CD4-positive, alpha-beta T cell treated with Interleukin-21 for 1 hour (primary cell): ENCODE measurements around the gene PHACTR3.

Experiments
- DNase-seq: peaks from one replicate; pipeline ENCODE4 v3.0.0-alpha.2; 2020

PHACTR3 gene

DNA sequence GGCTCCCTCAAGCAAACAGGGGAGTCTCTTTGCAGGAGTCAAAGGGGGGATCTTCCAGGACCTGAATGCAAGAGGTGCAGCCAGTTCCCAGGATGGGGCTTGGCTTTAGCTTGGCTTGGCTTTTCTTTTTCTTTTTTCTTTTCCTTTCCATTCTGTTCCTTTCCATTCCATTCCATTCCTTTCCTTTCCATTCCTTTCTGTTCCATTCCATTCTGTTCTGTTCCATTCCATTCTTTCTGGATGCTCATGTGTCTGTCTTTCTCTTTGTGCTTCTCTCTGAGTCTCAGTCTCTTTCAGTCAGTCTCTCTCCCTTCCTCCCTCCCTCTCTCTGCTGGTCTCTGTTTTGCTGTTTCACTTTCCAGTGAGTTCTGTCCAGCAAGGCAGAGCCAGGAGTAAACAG lies 163.3 kb downstream of the PHACTR3 start:
- no peak for DNase-seq

DNA sequence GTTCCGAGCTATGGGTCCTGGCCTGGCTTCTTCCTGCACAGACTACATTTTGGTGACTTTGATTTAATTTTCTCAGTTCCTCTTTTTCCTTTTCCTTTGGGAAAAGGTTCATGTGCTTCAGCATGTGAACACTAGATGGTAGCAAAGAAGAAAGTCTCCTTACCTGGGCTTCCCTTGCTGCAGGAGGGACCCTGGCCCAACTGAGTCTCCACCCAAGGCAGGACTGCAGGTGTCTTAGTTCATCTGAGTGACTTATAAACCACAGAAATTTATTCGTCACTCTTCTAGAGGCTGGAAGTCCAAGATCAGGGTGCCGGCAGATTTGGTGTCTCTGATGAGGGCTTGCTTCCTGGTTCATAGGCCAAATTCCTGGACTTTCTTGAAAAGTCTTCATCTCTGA lies 165.9 kb downstream of the PHACTR3 start:
- no peak for DNase-seq

DNA sequence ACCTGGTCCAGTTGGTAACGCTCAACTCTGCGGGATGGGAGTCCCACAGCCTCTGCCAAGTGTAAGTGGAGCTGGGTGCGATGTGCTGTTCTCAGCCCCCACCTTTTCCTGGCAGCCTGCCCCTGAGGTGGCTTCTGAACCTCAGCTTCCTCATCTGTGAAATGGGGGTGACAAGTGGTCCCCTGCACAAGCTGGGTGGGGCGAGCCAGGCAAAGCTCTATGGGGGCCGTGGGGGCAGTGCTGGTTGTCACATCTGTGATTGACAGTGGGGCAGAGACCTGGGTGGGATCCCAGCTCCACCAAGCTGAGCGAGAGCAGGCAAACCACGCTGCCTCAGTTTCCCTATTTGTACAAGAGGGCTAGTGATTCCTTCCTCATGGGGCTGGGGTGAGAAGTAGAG lies 166.5 kb downstream of the PHACTR3 start:
- no peak for DNase-seq

DNA sequence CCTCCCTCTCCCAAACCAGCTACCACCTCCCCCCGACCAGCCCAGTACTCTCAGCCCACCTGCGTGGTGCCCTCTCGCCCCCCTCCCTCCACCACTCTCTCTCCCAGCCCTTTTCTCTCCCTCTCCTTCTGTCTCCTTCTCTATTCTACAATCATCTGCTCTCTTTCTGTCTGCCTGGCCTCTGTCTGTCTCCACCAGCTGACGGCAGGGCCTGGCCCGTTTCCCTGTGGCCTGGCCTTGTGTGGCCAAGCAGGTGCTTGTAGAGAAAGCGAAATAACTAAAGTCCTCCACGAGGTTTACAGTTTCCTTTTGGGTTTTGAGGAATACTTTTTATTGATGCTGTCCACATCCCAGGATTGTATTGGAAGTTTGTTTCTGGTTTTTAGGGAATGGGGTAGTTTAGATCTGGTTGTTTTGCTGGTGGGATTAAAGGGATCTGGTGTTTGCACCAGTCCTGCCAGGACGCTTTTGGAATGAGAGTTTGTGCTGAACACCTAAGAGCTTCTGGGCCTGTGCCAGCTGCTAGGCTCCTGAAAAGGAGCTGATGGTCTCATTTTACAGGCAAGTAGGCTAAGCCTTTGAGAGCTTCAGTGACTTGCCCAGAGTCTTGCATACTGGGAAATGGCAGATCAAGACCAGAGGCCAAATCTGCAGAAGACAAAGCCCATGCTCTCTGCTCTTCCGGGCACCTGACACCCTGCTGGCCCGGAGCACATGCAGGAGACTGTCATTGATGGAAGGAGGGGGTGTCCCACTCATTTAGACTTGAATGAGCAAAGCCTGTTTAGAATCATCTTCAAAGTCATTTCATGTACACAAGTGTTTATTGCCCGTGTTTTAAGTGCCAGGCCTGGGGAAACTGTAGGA lies 167.4 kb downstream of the PHACTR3 start:
- no peak for DNase-seq

DNA sequence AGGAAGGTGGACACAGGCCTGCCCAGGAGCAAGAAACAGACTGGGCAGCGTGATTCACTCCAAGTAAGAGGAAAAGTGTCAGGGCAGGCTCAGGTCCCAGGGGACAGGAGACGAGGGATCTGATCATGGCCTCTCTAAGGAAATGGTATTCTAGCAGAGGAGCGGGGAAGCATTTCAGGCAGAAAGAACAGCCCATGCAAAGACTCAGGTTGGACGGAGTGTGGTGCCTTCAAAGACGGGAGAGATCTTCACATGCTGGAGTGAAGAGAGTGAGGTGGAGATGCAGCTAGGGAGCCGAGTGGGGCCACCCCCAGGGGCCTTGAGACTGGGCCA lies 168.0 kb downstream of the PHACTR3 start:
- DNase-seq = no peak

DNA sequence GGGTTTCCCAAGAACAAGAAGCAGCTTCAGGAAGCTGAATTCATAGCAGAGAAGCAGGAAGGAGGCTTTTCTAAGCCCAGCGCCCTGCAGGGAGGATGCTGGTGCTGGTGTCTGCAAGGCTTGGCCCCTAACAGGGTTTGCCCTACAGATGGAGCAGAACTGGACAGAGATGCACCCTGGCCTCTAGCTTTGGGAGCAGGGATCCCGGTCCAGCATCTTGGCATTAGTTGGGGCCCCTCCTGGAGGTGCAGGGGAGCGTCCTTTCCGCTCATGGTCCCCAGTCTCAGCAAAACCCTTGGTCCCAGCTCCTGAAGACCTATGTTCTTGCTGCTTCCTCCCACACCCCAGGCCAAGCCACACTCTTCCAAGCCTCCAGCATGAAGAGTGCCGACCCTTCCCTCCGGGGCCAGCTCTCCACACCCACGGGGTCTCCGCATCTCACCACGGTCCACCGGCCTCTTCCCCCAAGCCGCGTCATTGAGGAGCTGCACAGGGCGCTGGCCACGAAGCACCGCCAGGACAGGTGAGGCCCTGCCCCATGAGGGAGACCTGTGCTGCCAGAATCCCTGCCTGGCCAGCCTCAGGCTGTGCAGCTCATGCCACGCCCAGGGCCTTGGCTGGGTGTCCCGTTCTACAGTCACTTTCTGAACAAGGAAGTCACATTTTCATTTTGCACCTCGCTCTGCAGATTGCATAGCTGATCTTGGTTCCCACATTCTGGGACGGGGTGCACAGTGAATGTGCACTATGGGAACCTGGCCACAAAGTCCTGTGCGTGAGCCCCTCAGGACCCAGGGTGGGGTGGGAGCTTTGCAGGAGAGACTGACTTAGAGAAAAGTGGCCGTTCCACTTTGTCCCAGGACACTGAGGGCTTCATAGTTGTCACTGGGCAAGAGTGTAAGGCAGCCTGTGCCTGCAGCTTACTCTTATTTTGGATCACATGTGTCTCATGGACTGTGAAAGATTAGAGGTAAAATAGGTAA lies 168.9 kb downstream of the PHACTR3 start:
- no peak for DNase-seq

DNA sequence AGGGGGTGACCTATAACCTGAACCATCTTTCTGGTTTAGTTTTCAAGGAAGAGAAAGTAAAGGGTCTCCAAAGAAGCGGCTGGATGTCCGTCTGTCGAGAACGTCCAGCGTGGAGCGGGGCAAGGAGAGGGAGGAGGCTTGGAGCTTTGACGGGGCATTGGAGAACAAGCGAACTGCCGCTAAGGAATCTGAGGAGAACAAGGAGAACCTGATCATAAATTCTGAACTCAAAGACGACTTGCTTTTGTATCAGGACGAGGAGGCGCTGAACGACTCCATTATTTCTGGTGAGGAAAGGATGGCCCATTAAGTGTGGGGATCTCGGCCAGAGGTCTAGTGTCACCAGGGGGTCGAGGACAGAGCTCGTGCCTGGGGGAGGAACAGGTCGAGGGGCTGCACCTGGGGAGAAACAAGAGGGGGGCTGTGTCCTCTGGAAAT lies 169.9 kb downstream of the PHACTR3 start:
- DNase-seq = no peak

DNA sequence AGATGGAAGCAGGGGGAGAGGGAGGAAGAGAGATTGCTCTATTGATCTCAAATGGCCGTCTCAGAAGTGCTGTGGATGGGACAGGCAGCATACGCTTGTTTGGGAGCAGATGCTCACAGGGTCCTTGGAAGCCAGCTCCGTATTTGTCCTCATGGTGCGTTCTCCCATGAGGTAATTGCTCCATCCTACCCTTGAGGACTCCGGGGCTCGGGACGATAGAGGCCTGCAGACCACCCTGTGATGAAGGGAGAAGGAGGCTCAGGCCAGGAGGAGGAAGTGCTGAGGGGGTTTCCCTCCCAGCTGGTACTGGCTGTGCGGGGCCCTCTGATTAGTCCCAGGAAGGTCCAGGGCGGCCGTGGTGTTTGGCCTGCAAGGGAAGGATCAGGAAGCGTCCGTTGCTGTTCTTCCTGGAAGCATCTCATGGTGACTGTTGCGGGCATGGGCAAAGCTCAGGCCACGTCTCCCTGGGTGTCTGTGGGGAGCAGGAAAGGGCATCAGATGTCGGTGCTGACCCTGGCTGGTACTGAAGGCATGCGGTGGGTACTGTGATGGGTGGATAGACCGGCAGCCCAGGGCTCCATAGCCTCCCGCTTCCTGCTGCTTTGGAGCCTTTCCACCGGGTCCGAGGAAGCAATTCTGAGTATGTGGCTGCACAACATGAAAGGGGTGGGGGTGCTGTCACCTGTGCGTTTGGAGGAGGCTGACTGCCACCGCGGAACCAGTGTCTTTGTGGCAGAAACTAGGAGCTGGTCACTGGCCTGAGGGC lies 170.8 kb downstream of the PHACTR3 start:
- no peak for DNase-seq

DNA sequence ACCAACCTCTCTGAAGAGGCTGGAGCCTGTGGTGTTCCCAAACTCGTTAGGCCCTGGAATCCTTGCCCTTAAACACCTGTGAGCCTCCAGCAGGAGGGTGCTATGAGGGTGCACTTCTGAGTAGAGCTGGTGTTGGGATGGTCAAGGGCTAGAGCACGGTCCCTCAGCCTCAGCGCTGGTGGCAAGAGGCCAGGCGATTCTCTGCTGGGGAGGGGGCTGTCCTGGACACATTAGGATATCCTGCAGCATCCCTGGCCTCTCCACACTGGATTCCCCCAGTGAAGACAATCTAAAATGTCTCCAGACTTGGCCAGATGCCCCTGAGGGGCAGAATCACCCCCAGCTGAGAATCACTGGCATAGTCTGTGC lies 171.3 kb downstream of the PHACTR3 start:
- no peak for DNase-seq

DNA sequence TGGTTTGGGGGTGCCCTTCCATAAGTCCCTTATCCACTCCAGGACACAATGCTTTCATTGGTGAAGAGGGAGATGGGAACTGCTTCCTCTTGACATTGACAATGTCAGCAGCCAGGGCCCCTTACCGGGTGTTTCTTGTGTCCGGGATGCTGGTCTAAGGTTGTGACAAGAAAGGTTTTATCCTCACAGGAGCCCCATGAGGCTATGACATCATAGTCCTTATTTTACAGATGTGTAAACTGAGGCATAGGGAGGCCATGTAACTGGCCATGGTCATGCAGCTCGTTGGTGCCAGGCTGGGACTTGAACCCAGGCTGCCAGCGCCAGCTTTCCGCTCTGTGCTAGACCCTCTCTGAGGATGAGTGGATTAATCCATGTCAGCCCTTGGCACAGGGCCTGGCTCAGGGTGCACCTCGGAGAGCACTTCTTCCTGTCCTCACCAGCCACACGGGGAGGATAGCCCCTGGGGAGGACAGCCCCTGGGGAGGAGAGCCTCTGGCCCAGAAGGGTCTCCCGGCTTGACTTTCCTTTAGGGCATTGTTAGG lies 171.8 kb downstream of the PHACTR3 start:
- no peak for DNase-seq

DNA sequence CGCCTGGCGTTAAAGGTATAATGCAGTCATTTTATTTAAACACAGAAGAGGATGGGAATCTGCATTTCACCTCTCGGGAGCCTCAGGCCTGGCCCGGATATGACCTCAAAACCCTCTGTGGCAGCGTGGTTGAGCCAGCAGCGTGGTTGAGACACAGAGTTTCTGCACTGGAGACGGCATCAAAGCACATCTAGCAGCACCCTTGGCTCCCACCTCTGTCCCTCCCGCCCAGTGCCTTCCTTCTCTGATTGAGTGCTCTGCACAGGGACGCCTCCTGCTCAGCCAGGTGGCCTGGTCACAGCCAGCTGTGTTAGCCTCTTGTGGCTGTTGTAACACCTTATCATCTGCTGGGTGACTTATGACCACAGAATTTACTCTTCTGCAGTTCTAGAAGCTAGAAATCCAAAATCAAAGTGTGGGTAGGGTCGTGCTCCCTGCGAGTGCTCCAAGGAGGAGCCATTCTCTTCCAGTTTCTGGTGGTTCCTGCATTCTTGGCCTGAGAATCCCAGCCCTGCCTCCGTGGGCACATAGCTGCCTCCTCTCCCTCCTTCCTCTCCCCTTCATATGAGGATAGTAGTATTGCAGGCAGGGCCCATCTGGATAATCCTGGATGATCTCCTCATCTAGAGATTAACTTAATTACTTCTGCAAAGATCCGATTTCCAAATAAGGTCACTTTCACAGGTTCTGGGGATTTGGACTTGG lies 172.4 kb downstream of the PHACTR3 start:
- DNase-seq = no peak

DNA sequence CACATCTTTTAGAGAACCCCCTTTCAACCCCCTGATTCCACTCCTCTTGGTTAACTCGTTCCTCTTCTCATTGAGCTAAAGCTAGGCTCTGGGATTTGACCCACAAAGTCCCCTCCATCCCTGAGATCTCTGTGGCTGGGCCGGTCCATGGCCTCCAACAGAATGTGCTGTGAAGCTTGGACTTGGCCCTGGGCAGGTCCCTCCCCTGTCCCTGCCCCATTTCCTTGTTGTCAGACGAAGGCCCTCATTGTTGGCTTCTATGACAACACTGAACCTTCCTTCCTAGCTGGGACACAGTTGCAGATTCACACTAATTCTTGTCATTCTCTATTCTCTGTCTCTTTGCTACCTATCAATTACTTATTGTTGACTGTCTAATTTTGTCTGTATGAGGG lies 173.0 kb downstream of the PHACTR3 start:
- DNase-seq = no peak

DNA sequence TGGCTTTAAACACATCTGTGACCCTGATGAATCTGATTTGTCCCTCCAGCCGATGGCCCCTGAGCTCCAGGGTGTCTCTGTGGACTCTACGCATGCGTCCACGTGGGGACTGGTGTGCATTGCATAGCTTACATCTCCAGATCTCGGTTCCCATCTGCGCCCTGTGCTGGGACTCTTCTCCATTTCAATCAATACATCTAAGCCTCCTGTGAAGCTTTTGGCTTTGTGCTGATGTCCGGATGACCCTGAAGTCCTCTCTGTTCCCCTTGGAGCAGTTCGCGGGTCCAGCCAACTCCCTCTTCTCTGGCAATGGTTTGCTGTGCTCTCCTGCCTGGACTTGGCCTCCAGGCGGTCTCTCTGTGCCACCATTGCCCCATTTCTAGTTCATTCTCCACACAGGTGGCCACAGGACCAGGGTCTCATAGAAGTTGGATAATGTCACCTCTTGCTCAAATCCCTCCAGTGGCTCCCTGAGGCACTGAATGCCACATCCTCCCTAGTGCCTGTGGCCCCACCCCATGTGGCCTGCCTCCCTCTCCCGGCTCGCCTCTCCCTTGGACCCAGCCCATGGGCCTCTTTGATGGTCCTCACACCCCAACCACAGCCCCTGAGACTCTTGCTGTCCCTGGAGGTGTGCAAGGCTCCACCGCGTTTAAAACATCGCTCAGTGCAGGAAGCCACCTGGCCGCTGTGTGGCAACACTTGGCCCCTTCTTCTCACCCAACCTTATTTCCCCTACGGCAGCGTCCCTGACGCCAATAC lies 173.7 kb downstream of the PHACTR3 start:
- no peak for DNase-seq

DNA sequence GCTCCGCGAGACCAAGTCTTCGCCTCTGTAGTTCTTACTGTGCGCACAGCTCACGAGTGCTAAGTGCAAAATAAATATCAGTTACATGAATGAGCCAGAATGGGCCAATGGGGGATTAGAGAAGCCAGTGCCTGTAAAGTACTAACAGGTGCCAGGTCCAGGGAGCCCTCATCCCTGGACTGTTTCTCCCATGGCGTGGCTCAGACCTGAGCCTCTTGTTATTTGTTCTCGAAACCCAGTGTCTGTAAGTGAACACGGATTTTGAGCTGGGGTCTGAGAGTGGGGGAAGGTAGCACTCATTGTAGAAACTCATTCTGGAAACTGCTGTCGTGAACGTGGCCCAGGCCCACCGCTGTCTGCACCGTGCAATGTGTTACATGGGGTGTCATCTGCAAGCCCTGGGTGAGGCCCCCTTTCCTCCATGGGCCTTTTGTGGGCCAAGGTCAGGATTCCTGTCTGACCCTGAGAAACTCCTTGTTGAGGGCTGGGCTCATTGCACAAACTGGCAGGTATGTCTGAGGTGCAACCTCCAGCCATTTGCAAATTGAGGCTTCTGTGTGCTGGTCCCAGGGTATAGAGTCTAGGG lies 174.4 kb downstream of the PHACTR3 start:
- DNase-seq = no peak

DNA sequence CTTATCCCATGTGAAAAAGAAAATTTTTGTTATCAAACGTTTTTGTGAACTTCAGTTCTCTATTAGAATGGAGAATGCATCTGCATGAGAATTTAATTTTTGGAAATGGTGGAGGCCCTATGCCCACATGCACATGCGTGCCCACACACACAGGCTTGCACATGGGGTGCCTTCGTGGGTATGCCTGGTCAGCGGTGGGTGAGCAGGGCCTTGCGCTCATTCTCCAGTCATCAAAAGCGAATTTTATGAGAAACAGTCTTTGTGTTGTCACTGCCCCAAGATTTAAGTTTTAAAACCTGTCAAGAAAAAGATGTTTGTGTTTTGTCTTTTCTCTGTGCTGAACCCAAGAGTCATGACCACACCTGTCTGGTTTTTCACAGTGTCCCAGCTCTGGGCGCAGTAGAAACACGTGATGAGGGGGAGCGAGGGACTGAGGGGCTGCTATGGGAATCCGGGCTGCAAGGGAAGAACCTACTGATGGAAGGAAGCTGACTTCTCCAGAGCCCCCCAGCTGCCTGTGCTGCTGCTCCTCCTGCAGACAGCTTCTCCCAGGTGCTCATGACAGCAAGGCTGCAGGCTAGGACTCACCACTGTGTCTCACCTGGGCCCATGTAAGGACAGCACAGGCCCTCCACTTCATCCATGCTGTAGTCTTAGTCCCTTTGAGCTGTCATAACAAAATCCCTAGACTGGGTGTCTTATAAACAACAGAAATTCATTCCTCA lies 175.5 kb downstream of the PHACTR3 start:
- no peak for DNase-seq

DNA sequence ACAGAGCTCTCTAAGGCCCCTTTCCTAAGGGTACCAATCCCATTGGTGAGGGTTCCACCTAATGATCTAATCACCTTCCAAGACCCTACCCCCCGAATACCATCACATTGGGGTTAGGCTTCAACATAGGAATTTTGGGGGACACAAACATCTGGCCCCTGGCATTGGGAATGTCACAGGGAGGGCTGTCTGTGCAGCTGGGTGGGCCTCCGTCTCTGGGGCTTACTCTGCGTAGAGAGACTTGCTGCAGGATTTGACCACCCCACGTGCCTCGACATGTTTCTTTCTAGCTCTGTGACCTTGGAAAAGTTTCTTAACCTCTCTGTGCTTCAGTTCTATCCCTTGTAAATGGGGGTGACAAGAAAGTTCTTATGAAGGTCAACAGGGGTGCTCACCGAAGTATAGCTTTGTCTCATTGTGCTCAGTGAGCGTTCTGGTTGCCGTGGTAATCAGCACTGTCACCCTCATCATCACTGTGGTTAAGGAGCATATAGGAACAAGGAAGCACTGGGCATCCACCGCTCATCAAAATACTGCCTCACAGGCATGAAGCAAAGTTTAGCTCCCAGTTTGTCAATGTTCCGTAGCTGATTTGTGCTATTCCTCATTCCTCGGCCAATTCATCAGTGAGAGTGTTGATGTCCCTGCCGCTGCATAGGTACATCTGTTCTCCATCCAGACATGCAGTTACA lies 176.3 kb downstream of the PHACTR3 start:
- DNase-seq = no peak

DNA sequence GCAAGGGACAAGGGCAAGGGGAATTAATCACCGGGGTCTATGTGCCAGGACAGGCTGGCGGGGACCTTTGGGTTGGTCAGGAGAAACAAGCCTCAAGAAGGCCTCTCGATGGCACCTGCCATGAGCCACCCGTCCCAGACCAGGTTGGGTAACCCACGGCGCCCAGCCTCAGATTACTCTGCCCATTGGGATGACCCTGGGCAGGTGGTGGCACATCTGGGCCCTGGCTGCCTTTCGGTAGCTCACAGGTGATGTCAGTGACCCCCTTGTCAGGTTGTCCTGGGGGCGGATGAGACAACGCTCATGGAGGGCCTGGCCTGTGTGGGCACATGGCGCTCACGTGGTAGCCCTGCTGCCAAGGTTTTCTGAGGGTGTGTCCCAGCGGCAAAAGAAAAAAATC lies 176.9 kb downstream of the PHACTR3 start:
- DNase-seq = no peak

DNA sequence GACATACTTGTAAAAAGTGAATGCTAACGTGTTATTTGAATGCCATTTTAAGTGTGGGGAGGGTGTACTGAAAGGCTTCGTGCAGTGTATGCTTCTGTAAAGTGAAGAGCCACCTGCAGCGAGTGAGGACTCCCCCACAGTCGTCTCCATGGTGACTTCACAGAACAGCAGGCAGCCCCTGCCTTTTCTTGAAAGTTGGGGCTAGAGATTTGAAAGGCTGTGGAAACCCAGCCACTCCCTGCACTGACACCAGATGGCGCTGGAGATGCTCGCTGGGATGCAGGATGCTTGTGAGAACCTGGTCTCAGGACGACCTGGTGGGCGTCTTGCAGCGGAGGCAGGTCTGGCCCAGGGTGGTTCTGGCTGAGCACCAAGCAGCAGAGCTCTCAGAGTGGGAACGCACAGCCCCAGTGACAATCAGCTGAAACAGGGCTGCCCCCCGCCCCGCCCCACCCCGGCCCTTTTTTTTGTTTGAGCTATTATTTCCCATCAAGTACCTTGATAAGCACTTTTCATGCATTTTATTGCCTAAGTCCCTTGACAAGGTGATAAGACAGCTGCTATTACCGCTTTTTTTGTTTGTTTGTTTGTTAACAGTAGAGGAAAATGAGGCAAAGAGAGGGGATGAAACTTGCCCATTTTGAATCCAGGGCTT lies 178.8 kb downstream of the PHACTR3 start:
- no peak for DNase-seq

DNA sequence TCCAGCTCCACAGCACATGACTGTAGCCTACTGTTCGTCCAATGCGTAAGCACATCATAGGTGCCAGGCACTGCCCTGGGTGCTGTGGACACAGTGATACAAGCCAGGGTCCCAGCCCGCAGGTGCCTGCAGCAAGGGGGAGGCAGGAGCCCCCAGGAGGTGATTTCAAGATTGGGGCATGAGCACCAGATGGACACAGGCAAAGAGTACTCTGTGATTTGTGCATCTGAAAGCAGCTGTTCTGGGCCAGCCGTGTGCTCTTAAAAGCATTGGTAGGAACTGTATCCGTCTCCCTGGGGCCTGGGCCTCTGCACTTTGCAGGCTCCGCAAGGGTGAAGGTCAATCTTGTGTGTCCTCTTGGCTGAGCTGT lies 179.3 kb downstream of the PHACTR3 start:
- DNase-seq = no peak
